Measurements from ENCODE around the gene SNCB. TPM values are rescaled to one million over a fixed set of nuclear protein-coding genes. Genes with fewer than 3 reads are reported as not detected.

The SNCB gene
- total and polyA plus RNA-seq, 2 of the 13 experiments (the other 11 are each of a cell fraction or from before 2014, with no cell fraction given) = not detected

DNA sequence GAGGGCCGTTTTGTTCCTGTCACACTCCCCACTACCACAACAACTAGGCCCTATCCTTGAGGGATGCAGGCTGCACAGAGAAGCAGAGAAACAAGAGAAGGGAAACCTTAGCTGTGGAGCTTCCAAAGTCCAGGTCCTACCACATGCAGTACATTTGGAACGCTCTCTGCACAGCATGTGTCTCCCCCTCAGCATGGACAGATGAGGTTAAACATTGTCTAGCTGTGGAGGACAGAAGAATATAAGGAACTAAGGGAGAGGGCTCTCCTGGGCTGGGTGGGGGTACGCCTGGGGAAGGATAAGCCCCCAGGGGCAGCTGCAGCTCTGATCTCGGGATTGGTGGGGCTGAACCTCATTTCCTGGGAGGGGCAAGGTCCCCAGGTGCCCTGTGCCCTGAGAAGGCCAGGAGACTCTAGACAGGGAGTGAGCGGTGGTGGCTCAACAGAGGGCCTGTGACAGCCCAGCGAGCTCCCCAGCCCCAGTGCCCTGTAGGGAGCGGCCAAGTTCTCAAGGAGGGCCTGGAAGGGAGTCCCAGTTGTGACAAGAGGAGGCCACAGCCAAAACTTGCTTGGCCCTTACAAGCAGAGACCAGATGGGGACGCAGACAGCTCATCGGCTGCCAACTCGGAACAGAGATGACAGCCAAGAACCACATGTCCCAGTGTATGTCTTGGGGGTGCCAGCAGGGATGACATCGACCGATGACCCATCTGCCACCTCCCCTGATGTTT lies 47.0 kb upstream of the SNCB start (continued):
- TF ChIP-seq, protein P1, sequence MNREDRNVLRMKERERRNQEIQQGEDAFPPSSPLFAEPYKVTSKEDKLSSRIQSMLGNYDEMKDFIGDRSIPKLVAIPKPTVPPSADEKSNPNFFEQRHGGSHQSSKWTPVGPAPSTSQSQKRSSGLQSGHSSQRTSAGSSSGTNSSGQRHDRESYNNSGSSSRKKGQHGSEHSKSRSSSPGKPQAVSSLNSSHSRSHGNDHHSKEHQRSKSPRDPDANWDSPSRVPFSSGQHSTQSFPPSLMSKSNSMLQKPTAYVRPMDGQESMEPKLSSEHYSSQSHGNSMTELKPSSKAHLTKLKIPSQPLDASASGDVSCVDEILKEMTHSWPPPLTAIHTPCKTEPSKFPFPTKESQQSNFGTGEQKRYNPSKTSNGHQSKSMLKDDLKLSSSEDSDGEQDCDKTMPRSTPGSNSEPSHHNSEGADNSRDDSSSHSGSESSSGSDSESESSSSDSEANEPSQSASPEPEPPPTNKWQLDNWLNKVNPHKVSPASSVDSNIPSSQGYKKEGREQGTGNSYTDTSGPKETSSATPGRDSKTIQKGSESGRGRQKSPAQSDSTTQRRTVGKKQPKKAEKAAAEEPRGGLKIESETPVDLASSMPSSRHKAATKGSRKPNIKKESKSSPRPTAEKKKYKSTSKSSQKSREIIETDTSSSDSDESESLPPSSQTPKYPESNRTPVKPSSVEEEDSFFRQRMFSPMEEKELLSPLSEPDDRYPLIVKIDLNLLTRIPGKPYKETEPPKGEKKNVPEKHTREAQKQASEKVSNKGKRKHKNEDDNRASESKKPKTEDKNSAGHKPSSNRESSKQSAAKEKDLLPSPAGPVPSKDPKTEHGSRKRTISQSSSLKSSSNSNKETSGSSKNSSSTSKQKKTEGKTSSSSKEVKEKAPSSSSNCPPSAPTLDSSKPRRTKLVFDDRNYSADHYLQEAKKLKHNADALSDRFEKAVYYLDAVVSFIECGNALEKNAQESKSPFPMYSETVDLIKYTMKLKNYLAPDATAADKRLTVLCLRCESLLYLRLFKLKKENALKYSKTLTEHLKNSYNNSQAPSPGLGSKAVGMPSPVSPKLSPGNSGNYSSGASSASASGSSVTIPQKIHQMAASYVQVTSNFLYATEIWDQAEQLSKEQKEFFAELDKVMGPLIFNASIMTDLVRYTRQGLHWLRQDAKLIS (CRISPR knock-in tag; IDR thresholded peaks at IDR 0.05) = no peak
- TF ChIP-seq TBL1XR1 (IDR thresholded peaks at IDR 0.05; ENCODE audit: borderline replicate concordance, low read length, partially characterized antibody) (no peak), RBAK (CRISPR knock-in tag; IDR thresholded peaks at IDR 0.05) (no peak), KLF9 (CRISPR knock-in tag; IDR thresholded peaks at IDR 0.05; ENCODE audit: low read depth) (no peak), HIVEP1 (CRISPR knock-in tag; IDR thresholded peaks at IDR 0.05) (no peak), ZNF841 (CRISPR knock-in tag; IDR thresholded peaks at IDR 0.05; ENCODE audit: borderline replicate concordance) (no peak), MEIS2 (CRISPR knock-in tag; IDR thresholded peaks at IDR 0.05) (no peak), ZNF460 (CRISPR knock-in tag; IDR thresholded peaks at IDR 0.05; ENCODE audit: borderline replicate concordance) (no peak), ZNF550 (CRISPR knock-in tag; IDR thresholded peaks at IDR 0.05; ENCODE audit: borderline replicate concordance) (0 out of 2 replicates have a peak, but pooled peaks have one; percentile 32), RFX3 (CRISPR knock-in tag; IDR thresholded peaks at IDR 0.05) (no peak), ZNF720 (CRISPR knock-in tag; IDR thresholded peaks at IDR 0.05) (no peak), ZNF143 (CRISPR knock-in tag; IDR thresholded peaks at IDR 0.05) (no peak), RBFOX2 (IDR thresholded peaks at IDR 0.05; ENCODE audit: low read depth, low read length) (no peak), PHB2 (IDR thresholded peaks at IDR 0.05; ENCODE audit: partially characterized antibody) (no peak), HDAC1 (CRISPR knock-in tag; IDR thresholded peaks at IDR 0.05) (0 out of 2 replicates have a peak, but pooled peaks have one; percentile 21)
- TF ChIP-seq, protein P2, sequence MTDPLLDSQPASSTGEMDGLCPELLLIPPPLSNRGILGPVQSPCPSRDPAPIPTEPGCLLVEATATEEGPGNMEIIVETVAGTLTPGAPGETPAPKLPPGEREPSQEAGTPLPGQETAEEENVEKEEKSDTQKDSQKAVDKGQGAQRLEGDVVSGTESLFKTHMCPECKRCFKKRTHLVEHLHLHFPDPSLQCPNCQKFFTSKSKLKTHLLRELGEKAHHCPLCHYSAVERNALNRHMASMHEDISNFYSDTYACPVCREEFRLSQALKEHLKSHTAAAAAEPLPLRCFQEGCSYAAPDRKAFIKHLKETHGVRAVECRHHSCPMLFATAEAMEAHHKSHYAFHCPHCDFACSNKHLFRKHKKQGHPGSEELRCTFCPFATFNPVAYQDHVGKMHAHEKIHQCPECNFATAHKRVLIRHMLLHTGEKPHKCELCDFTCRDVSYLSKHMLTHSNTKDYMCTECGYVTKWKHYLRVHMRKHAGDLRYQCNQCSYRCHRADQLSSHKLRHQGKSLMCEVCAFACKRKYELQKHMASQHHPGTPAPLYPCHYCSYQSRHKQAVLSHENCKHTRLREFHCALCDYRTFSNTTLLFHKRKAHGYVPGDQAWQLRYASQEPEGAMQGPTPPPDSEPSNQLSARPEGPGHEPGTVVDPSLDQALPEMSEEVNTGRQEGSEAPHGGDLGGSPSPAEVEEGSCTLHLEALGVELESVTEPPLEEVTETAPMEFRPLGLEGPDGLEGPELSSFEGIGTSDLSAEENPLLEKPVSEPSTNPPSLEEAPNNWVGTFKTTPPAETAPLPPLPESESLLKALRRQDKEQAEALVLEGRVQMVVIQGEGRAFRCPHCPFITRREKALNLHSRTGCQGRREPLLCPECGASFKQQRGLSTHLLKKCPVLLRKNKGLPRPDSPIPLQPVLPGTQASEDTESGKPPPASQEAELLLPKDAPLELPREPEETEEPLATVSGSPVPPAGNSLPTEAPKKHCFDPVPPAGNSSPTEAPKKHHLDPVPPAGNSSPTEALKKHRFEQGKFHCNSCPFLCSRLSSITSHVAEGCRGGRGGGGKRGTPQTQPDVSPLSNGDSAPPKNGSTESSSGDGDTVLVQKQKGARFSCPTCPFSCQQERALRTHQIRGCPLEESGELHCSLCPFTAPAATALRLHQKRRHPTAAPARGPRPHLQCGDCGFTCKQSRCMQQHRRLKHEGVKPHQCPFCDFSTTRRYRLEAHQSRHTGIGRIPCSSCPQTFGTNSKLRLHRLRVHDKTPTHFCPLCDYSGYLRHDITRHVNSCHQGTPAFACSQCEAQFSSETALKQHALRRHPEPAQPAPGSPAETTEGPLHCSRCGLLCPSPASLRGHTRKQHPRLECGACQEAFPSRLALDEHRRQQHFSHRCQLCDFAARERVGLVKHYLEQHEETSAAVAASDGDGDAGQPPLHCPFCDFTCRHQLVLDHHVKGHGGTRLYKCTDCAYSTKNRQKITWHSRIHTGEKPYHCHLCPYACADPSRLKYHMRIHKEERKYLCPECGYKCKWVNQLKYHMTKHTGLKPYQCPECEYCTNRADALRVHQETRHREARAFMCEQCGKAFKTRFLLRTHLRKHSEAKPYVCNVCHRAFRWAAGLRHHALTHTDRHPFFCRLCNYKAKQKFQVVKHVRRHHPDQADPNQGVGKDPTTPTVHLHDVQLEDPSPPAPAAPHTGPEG (CRISPR knock-in tag; IDR thresholded peaks at IDR 0.05) = no peak
- TF ChIP-seq, protein P3, sequence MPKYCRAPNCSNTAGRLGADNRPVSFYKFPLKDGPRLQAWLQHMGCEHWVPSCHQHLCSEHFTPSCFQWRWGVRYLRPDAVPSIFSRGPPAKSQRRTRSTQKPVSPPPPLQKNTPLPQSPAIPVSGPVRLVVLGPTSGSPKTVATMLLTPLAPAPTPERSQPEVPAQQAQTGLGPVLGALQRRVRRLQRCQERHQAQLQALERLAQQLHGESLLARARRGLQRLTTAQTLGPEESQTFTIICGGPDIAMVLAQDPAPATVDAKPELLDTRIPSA (CRISPR knock-in tag; IDR thresholded peaks at IDR 0.05; ENCODE audit: borderline replicate concordance) = no peak
- TF ChIP-seq, protein P4, sequence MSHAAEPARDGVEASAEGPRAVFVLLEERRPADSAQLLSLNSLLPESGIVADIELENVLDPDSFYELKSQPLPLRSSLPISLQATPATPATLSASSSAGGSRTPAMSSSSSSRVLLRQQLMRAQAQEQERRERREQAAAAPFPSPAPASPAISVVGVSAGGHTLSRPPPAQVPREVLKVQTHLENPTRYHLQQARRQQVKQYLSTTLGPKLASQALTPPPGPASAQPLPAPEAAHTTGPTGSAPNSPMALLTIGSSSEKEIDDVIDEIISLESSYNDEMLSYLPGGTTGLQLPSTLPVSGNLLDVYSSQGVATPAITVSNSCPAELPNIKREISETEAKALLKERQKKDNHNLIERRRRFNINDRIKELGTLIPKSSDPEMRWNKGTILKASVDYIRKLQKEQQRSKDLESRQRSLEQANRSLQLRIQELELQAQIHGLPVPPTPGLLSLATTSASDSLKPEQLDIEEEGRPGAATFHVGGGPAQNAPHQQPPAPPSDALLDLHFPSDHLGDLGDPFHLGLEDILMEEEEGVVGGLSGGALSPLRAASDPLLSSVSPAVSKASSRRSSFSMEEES (CRISPR knock-in tag; IDR thresholded peaks at IDR 0.05) = no peak
